GM19372 (cell line): Measurements from ENCODE around the gene TRIM24.
"Not testable (repeated sequence)": the region's sequence is repeated elsewhere in the genome, so short reads cannot be mapped to it uniquely, and the experiment has no call there.

Experiments used
- ATAC-seq: cut with Tn5 transposase; IDR thresholded peaks from one replicate; pipeline ENCODE4 v1.9.1; 2021; ENCODE audit warnings: mild to moderate bottlenecking, low read depth, moderate library complexity; ENCODE audit not compliant: unreplicated experiment

The TRIM24 gene

DNA sequence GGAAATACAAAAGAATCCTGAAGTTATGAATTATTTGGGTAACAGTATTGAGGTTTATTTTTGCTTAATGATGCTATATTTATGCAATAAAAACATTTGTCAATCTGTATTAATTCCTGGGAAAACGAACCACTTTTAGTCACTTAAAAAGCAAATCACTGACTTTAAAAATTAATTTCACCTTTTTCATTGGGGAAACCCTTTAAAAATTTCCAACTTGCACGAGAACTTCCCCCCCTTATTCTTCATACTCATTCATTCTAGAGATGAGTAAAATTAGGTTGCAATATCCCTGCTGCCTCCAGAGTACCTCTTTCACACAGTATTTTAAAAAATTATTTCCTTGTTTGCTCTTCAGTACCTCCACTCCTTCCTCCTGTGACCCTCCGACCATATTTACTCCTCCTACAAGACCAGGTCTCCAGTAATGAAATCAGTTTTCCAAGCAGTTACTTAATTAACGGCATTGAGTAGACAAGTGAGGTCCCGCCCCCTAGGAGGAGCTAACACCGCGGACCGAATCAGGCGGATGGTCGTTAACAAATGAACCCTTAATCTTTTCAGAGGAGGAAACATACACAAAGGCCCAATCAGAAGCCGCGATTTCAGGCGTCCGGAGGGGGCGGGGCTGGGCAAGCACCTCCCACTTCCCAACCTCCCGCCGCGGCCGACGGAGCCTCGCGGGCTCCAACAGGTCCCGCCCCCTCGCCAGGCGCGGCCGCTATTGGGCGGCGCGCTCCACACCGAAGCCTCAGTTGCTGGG is 465 bp upstream of the TRIM24 start:
- ATAC-seq = peak; percentile 69

- peak; percentile 29 for ATAC-seq
These were observed 869 bp downstream of the TRIM24 start for GRCh38 chr7:138460649-138461607.

DNA sequence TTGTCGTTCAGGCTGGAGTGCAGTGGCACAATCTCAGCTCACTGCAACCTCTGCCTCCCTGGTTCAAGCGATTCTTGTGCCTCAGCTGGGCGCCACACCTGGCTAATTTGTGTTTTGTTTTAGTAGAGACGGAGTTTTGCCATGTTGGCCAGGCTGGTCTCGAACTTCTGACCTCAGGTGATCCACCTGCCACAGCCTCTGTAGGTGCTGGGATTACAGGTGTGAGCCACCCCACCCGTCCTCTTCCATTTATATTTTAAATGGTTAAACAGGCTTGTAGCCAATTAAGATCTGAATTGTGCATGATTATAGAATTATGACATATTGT is 3.2 kb downstream of the TRIM24 start:
- not testable (repeated sequence) for ATAC-seq

DNA sequence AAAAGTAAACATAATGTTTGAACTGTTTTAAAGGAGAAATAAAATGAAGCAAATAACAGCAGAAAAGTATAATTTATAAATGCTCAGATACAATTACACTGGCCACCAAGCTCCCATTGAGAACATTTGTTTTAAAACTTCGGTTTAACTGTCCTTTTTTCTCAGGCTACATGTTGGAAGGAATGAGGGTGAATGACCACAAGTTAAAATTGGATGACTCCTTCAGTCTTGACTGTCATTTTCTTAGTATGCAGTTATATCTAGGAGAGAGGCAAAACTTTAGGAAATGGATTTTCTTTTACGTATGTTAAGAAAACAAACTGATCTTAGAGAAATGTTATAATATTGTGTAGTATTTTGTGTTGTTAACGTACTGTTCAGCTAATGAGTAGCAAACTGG is 5.0 kb downstream of the TRIM24 start:
- no peak for ATAC-seq

DNA sequence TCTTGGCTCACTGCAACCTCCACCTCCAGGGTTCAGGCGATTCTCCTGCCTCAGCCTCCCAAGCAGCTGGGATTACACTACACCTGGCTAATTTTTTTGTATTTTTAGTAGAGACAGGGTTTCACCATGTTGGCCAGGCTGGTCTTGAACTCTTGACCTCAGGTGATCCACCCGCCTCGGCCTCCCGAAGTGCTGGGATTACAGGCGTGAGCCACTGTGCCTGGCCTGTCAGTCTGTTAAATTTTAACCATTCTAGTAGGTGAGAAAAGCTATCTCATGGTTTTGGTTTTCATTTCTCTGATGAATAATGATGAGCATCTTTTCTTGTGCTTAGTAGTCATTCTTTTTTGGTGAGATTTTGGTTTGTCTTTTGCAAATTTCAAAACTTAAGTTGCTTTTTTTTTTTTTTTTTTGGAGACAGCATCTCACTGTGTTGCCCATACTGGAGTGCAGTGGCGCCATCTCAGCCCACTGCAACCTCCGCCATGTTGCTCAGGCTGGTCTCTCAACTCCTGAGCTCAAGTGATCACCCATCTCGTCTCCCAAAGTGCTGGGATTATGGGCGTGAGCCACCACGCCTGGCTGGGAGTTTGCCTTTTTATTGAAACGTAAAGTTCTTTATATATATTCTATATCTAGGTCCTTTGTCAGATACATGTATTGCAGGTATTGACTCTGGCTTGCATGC is 6.2 kb downstream of the TRIM24 start:
- peak; percentile 73 for ATAC-seq

GRCh38 chr7:138468244-138469123 is 8.4 kb downstream of the TRIM24 start:
- no peak for ATAC-seq

GRCh38 chr7:138470391-138471157 is 10.5 kb downstream of the TRIM24 start:
- ATAC-seq = no peak

DNA sequence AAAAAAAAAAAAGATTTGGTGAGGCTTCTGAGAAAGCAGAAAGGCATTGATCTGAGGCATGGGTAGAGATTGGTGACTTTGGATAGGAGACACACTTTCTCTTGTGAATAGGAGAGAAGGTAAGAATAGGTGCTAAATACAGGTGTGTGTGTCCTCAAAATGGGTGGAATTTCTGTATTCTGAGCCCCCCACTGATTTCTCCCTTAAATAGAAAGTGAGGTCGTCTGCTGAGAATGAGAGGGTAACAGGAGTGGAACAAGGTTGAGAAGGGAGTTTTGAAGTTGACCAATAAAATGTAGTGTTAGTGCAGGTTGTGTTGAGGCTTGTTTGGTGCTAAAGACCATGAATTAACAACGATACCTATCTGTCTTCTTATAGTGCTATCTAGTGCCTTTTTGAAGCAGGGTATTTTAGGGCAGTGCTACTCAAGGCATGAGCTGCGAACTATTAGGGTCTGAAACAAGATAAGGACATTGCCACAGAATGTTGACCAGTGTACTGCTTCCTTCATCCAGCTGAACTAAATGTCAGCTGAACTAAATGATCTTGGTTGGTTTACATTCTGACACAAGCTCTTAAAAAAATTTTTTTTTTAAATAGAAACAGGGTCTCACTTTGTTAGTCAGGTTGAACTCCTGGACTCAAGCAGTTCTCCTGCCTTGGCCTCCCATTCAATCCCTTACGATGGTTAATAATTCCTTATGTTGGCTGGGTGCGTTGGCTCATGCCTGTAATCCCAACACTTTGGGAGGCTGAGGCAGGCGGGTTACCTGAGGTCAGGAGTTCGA is 12.4 kb downstream of the TRIM24 start:
- ATAC-seq = no peak

GRCh38 chr7:138475377-138475776 is 15.3 kb downstream of the TRIM24 start:
- ATAC-seq = no peak

DNA sequence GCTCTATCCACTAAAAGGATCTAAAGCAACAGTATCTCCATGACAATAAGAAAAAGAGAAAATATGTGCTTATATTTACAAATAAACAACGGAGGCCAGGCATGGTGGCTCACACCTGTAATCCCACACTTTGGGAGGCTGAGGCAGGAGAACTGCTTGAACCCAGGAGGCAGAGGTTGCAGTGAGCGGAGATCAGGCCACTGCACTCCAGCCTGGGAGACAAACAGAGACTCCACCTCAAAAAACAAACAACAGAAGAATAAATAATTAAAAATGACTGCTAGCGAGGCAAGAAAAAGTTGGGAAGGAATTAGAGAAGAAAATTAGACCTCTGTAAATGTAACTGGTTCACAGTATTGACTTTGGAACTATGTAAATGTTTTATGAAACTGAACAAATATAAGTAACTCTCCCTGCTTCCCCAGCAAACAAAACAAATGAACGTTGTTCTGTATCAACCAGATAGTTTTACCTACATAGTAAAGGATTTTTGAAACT is 17.1 kb downstream of the TRIM24 start:
- ATAC-seq = no peak

- ATAC-seq = no peak
These were observed 17.5 kb downstream of the TRIM24 start for GRCh38 chr7:138477581-138477980.

- peak; percentile 69 for ATAC-seq
These were observed 18.4 kb downstream of the TRIM24 start for GRCh38 chr7:138478499-138478908.

DNA sequence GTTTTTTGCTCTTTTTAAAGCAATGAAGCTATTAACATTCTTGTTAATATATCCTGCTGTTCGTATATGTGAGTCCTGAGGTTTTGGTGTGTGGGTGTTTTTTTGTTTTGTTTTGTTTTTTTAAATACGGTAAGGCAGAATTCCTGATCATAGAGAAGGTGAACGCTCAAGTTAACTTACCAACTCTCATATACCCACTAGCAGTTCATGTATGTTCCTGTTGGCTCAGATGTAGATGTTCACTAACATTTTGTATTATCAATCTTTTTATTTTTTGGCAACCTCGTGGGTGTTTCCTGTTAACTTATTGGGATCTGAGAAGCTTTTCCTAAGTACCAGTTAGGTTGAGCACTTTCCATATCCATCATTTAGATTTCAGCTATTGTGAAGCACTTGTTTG is 20.5 kb downstream of the TRIM24 start:
- no peak for ATAC-seq

DNA sequence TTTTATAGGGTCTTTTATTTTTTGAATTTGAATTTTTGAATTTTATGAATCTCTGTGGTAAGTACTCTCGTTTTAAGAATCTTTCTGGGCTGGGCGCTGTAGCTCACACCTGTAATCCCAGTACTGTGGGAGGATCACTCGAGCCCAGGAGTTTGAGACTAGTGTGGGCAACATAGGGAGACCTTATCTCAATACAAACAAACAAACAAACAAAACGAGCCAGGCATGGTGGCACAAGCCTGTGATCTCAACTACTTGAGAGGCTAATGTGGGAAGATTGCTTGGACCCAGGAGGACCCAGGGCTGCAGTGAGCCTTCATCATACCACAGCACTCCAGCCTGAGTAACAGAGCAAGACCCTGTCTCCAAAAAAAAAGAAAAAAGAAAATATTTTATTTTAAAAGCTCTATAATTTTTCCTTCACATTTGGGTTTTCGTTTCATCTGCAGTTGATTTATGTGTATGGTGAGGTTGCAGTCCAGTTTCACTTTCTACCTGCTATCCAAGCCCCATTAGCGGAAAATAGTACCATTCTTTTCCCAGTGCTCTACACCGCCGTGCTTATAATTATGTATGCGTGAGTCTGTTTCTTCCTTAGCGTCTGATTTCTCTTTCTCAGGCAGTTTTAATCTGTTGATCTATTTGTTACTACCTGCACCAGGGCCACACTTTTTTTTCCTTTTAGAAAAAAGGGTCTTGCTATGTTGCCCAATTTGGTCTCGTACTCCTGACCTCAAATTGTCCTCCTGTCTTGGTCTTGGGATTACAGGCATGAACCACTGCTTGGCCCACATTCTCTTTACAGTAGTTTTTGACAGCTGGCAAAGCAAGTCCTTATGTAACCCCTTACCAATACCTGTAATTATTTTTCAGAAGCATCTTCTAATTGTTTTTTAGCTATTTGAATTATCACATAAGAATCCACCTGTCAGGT is 21.7 kb downstream of the TRIM24 start:
- ATAC-seq = no peak

GRCh38 chr7:138483531-138483930 is 23.5 kb downstream of the TRIM24 start:
- ATAC-seq = no peak

GRCh38 chr7:138485508-138485907 is 25.4 kb downstream of the TRIM24 start:
- not testable (repeated sequence) for ATAC-seq

- not testable (repeated sequence) for ATAC-seq
These were observed 29.1 kb downstream of the TRIM24 start for GRCh38 chr7:138489139-138489538.
